ENCODE results near the gene ENO2. TPM values are rescaled to one million over a fixed set of nuclear protein-coding genes. Genes with fewer than 3 reads are reported as not detected.
"Not testable (repeated sequence)": the region's sequence is repeated elsewhere in the genome, so short reads cannot be mapped to it uniquely, and the experiment has no call there.

Gene ENO2
- 3.7 TPM for total RNA-seq

GRCh38 chr12:6914246-6914946 lies at the start of gene ENO2:
ENO2 (plus strand) TSS chr12:6914580; CDS start chr12:6915833, 1,253 bp downstream.
- peak; percentile 78 for ATAC-seq

- not testable (repeated sequence) for ATAC-seq
These were observed 49.1 kb upstream of the ENO2 start for GRCh38 chr12:6865307-6865706.

GRCh38 chr12:6866163-6866919 lies 48.0 kb upstream of the ENO2 start:
- ATAC-seq, result no peak

GRCh38 chr12:6866920-6867412 lies 47.4 kb upstream of the ENO2 start:
- peak; percentile 3 for ATAC-seq

GRCh38 chr12:6867413-6868210 lies 46.8 kb upstream of the ENO2 start, which contains the start of gene TPI1:
TPI1 (plus strand) TSS chr12:6867531; CDS start chr12:6867567, 36 bp downstream.
- peak; percentile 80 for ATAC-seq

GRCh38 chr12:6868211-6869048 lies 46.0 kb upstream of the ENO2 start:
- peak; percentile 1 for ATAC-seq

- ATAC-seq, result no peak
These were observed 45.0 kb upstream of the ENO2 start for GRCh38 chr12:6869049-6870021.

- not testable (repeated sequence) for ATAC-seq
These were observed 44.1 kb upstream of the ENO2 start for GRCh38 chr12:6870304-6870703.

GRCh38 chr12:6871052-6871957 lies 43.1 kb upstream of the ENO2 start:
- peak; percentile 53 for ATAC-seq

- peak; percentile 60 for ATAC-seq
These were observed 42.0 kb upstream of the ENO2 start for GRCh38 chr12:6872073-6873048.

GRCh38 chr12:6873094-6874014 lies 41.0 kb upstream of the ENO2 start, which contains the start of gene SPSB2:
SPSB2 (minus strand) TSS chr12:6873303; CDS start chr12:6872901, 402 bp downstream.
- peak; percentile 90 for ATAC-seq

GRCh38 chr12:6874015-6874368 lies 40.4 kb upstream of the ENO2 start:
- ATAC-seq, result not testable (repeated sequence)

- ATAC-seq, result not testable (repeated sequence)
These were observed 34.6 kb upstream of the ENO2 start for GRCh38 chr12:6879824-6880223.

GRCh38 chr12:6883252-6883651 lies 31.1 kb upstream of the ENO2 start:
- ATAC-seq, result no peak

- ATAC-seq, result no peak
These were observed 30.7 kb upstream of the ENO2 start for GRCh38 chr12:6883683-6884082.

GRCh38 chr12:6884539-6884938 lies 29.8 kb upstream of the ENO2 start:
- no peak for ATAC-seq
